Measurements from ENCODE around the gene LRP2BP. TPM values are rescaled to one million over a fixed set of nuclear protein-coding genes. Genes with fewer than 3 reads are reported as not detected.

The LRP2BP gene
- total RNA-seq, 1 experiment from 2014 or later = 0.20 TPM

GRCh38 chr4:185370268-185370949, 25.3 kb downstream of the LRP2BP start:
- no peaks in the 10 kb centered on the region for H3K36me3 ChIP-seq (ENCODE audit: control insufficient read depth, insufficient read depth, low read length)
- no peak overlapping the region for H3K4me3 Mint-ChIP-seq (ENCODE audit: unreplicated experiment)
- H3K4me1 Mint-ChIP-seq (ENCODE audit: low read depth, unreplicated experiment) = no peaks in the 10 kb centered on the region
- no peak overlapping the region for H3K4me3 ChIP-seq (ENCODE audit: low read depth, low read length)
- H3K27ac Mint-ChIP-seq (ENCODE audit: unreplicated experiment) = no peak overlapping the region
- no peaks in the 10 kb centered on the region for H3K36me3 Mint-ChIP-seq (ENCODE audit: insufficient read depth, unreplicated experiment)
- H3K9me3 ChIP-seq = no peaks in the 10 kb centered on the region
- BruUV-seq (replicated peaks) = no TSS peak
- no peak for DNase-seq
- H3K4me1 ChIP-seq = no peaks in the 10 kb centered on the region
- intact Hi-C loops (cut with micrococcal nuclease; ENCODE audit: unreplicated experiment) = no loop called here
- CTCF ChIA-PET = no interaction called here
- no peak for TF ChIP-seq CTCF (IDR thresholded peaks at IDR 0.05; ENCODE audit: insufficient read depth in 1 of 2, low read depth in 1 of 2, low read length in 1 of 2, severe bottlenecking in 1 of 2, unreplicated experiment in 1 of 2)
- POLR2A ChIA-PET = interaction anchor here (0.6 kb wide), 1 partner anchor 74 kb away, joined by 3 read pairs; no protein-coding TSS in a partner anchor
- H3K27me3 ChIP-seq (replicated peaks; ENCODE audit: control insufficient read depth, insufficient read depth, low read length) = no peaks in the 10 kb centered on the region
- H3K27me3 Mint-ChIP-seq (ENCODE audit: insufficient read depth, unreplicated experiment) = no peaks in the 10 kb centered on the region
- H3K9me3 Mint-ChIP-seq (ENCODE audit: unreplicated experiment) = no peaks in the 10 kb centered on the region

- BruUV-seq (replicated peaks) = no TSS peak
- Mint-ChIP-seq H3K9me3 (ENCODE audit: unreplicated experiment) (no peaks in the 10 kb centered on the region), H3K36me3 (ENCODE audit: insufficient read depth, unreplicated experiment) (no peaks in the 10 kb centered on the region), H3K27me3 (ENCODE audit: insufficient read depth, unreplicated experiment) (no peaks in the 10 kb centered on the region), H3K4me3 (ENCODE audit: unreplicated experiment) (no peak overlapping the region), H3K27ac (ENCODE audit: unreplicated experiment) (no peak overlapping the region), H3K4me1 (ENCODE audit: low read depth, unreplicated experiment) (no peaks in the 10 kb centered on the region)
- TF ChIP-seq CTCF (IDR thresholded peaks at IDR 0.05; ENCODE audit: insufficient read depth in 1 of 2, low read depth in 1 of 2, low read length in 1 of 2, severe bottlenecking in 1 of 2, unreplicated experiment in 1 of 2) = no peak
- Histone ChIP-seq H3K4me1 (no peaks in the 10 kb centered on the region), H3K9me3 (no peaks in the 10 kb centered on the region), H3K27me3 (replicated peaks; ENCODE audit: control insufficient read depth, insufficient read depth, low read length) (no peaks in the 10 kb centered on the region), H3K4me3 (ENCODE audit: low read depth, low read length) (no peak overlapping the region), H3K36me3 (ENCODE audit: control insufficient read depth, insufficient read depth, low read length) (no peaks in the 10 kb centered on the region)
- POLR2A ChIA-PET = no interaction called here
- intact Hi-C loops (cut with micrococcal nuclease; ENCODE audit: unreplicated experiment) = no loop called here
- DNase-seq = no peak
- CTCF ChIA-PET = no interaction called here
Measured at GRCh38 chr4:185369731-185370130, 26.0 kb downstream of the LRP2BP start.

DNA sequence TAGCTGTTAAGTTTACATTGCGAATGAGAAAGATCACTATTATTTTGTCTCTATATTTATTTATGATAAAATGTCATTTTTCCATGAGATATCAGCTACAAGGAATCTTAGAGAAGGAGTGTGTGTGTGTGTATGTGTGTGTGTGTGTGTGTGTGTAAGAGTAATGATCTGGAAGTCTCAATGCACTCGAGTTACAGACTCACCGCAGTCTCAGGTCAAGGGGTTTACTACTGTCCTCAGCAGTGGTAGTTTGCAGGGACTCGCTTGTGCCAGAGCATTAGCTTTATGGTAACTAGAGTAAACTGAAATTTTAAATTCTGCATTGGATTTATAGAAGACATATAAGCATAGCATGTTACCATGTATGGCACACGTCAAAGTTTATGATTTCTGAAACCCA, 30.8 kb downstream of the LRP2BP start:
- CTCF ChIA-PET = no interaction called here
- TF ChIP-seq CTCF (IDR thresholded peaks at IDR 0.05; ENCODE audit: insufficient read depth in 1 of 2, low read depth in 1 of 2, low read length in 1 of 2, severe bottlenecking in 1 of 2, unreplicated experiment in 1 of 2) = no peak

More for the DNA sequence above, 30.8 kb downstream of the LRP2BP start:
- no peak overlapping the region for H3K4me3 Mint-ChIP-seq (ENCODE audit: unreplicated experiment)
- intact Hi-C loops (cut with micrococcal nuclease; ENCODE audit: unreplicated experiment) = no loop called here
- BruUV-seq (replicated peaks) = no TSS peak
- no peak for DNase-seq
- no peaks in the 10 kb centered on the region for H3K27me3 Mint-ChIP-seq (ENCODE audit: insufficient read depth, unreplicated experiment)
- Histone ChIP-seq H3K9me3 (no peaks in the 10 kb centered on the region), H3K36me3 (ENCODE audit: control insufficient read depth, insufficient read depth, low read length) (no peaks in the 10 kb centered on the region), H3K27me3 (replicated peaks; ENCODE audit: control insufficient read depth, insufficient read depth, low read length) (no peaks in the 10 kb centered on the region), H3K4me1 (no peaks in the 10 kb centered on the region), H3K4me3 (ENCODE audit: low read depth, low read length) (no peak overlapping the region)
- no peaks in the 10 kb centered on the region for H3K9me3 Mint-ChIP-seq (ENCODE audit: unreplicated experiment)
- POLR2A ChIA-PET = no interaction called here
- no peaks in the 10 kb centered on the region for H3K36me3 Mint-ChIP-seq (ENCODE audit: insufficient read depth, unreplicated experiment)
- no peak overlapping the region for H3K27ac Mint-ChIP-seq (ENCODE audit: unreplicated experiment)
- H3K4me1 Mint-ChIP-seq (ENCODE audit: low read depth, unreplicated experiment) = no peaks in the 10 kb centered on the region
